HG03045 (cell line): ENCODE measurements around the gene SUGP2.
"Not testable (repeated sequence)": the region's sequence is repeated elsewhere in the genome, so short reads cannot be mapped to it uniquely, and the experiment has no call there.

Experiments used
- ATAC-seq: cut with Tn5 transposase; IDR thresholded peaks from one replicate; pipeline ENCODE4 v1.9.1; 2021; ENCODE audit warnings: mild to moderate bottlenecking, moderate library complexity; ENCODE audit not compliant: unreplicated experiment

Gene SUGP2

DNA sequence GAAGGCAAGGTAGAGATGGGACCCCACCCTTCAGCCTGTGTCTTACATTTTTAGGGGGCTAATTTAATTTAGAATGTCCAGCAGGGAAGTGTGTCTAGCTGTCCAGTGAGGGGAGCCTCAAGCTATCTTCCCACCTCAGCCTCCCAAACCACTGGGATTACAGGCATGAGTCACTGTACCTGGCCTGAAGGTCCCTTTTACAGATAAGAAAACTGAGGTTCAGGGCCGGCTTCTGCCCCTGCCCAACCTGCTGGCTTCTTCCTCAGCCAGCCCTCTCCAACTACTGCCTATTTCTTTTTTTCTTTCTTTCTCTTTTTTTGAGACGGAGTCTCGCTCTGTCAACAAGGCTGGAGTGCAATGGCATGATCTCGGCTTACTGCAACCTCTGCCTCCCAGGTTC lies 72.9 kb downstream of the SUGP2 start:
- ATAC-seq = no peak

DNA sequence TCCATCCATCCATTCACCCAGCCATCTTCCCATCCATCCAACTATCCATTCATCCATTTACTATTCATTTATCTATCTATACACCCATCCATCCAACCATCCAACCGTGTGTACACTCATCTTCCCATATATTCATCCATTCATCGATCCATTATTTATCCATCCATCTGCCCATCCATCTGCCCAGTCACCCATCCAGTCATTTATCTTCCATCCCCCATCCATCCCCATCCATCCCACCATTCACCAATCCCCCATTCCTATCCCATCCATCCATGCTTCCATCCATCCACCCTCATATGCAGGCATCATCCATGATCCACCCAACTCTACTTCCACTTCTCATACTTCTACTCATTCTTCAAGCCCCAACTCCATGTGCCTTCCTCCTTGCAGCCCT lies 78.3 kb downstream of the SUGP2 start:
- ATAC-seq = no peak

DNA sequence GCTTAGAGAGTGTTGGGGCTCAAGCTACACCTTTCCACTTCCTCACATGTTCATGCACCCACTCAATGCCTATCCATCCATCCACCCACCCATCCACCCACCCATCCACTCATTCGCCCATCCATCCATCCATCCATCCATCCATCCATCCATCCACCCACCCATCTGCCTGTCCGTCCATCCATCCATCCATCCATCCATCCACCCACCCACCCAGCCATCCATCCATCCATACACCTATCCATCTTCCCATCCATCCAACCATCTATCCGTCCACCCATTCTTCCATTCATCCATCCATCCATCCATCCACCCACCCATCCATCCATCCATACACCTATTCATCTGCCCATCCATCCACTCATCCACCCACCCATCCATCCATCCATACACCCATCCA lies 79.2 kb downstream of the SUGP2 start:
- ATAC-seq = no peak

DNA sequence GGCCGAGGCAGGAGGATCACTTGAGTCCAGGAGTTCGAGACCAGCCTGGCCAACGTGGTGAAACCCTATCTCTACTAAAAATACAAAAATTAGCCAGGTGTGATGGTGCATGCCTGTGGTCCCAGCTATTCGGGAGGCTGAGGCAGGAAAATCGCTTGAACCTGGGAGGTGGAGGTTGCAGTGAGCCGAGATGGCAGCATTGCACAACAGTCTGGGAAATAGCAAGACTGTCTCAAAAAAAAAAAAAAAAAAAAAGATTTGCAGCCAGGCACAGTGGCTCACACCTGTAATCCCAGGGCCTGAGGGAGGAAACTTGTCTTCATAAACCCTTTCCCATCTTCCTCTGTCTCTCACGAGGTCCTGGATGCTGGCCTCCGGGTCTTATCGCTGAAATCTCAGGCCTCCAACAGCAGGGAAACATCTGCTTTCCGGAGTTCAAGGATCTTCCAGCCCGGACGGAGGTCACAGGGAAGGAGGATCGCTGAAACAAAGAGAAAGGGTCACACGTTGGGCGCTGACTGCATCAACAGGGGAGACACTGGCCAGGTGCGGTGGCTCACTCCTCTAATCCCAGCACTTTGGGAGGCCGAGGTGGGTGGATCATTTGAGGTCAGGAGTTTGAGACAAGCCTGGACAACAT lies 80.8 kb downstream of the SUGP2 start:
- not testable (repeated sequence) for ATAC-seq

DNA sequence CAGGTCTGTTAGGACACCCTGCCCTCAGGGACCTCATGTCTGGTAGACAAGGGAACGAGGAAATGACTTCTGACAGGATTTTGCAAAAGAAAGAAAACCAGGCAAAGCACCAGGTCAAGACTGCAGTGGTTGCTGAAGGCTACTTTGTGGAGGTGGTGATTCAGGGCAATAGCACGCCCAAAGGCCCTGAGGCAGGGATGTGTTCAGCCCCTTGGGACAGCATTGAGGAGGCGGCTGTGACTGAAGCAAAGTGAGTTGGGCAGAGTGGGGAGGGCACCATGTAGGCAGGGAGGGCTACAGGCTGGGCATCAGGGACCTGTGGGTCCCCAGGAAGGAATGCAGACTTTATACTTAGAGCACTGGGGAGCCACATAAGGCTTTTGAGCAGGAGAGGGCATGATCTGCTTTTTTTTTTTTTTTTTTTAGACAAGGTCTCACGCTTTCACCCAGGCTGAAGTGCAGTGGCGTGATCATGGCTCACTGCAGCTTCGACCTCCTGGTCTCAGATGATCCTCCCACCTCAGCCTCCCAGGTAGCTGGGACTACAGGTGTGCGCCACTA lies 81.5 kb downstream of the SUGP2 start:
- no peak for ATAC-seq

DNA sequence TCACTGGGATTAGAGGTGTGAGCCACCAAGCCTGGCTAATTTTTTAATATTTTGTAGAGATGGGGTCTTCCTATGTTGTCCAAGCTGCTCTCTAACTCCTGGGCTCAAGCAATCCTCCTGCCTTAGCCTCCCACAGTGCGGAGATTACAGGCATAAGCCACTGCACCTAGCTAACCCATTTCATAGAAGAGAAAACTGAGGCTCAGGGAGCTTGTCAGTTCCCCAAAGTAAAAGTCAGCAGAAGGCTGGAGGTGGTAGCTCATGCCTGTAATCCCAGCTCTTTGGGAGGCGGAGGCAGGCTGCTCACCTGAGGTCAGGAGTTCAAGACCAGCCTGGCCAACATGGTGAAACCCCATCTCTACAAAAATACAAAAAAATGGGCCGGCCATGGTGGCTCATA lies 83.5 kb downstream of the SUGP2 start:
- no peak for ATAC-seq

DNA sequence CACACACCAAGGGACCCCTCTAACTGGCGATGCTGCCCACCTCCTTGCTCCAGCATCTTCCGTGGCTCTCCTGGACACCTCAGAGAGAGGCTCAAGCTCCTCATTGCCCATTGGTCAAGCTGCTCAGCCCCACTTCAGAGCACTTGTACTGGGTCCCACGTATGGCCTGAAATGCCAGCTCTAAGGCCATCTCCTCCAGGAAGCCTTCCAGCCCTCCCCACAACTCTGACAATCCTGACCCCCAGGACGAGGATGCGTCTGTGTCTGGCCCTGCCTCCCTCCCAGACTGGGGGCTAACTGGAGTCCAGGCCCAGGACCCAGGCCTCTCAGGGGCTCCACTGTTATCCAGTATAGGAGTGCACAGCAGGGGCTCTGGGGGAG lies 84.4 kb downstream of the SUGP2 start:
- ATAC-seq = no peak

DNA sequence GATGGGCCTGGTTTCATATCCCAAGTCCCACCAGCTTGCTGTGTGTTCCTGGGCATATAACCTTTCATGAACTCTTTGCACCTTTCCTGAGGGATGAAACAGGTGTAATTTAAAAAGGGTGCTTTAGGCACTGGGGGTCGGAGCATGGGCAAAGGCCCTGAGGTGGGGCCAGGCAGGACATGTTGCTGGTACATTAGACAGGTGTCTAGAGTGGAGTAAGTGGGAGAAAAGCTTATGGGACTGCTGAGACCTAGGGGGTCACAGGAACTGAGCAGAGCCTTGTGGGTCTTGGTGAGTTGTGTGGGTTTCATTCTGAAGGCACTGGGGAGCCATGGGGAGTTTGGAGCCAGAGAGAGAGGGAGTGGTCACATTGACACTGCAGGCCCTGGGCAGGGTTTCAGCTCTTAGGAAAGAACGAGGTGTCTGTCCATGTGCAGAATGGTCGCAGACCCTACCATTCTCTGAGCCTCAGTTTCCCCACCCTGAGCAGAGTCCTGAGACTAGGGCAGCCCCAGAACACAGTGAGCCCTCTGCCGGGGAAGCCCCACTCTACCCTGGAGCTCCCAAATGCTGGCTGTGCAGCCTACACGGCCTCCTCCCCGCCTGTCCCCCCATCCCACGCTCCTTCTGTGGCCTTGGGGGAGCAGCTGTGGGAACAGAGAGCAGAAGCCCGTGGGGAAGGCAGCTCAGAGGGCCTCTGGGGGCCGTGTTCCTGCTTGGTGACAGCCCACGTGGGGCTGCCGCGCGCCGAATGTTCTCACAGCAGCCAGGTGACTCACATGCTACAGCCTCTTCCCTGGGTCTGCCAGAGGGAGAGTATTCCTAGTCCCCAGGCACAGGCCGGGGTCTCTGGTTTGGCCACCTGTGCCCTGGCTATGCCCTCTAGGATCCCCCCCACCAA lies 85.0 kb downstream of the SUGP2 start:
- no peak for ATAC-seq

DNA sequence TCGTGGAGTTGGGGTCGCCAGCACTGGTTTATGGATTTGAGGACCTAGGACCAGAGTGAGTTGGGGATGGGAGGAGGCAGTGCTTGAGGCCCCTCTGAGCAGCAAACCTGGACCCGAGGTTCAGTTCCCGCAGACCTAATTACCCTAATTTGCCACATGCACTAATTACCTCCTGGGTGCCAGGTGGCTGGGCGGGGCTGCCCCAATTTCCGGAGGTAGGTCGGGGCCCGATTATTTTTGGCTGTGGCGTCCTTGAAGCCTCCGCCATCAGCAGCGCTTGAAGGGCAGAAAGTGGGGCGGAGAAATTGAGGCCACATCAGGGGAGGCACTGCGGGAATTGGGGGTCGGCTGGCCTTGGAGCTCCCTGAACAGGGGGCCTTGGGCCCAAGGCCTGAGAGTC lies 86.4 kb downstream of the SUGP2 start:
- ATAC-seq = no peak

DNA sequence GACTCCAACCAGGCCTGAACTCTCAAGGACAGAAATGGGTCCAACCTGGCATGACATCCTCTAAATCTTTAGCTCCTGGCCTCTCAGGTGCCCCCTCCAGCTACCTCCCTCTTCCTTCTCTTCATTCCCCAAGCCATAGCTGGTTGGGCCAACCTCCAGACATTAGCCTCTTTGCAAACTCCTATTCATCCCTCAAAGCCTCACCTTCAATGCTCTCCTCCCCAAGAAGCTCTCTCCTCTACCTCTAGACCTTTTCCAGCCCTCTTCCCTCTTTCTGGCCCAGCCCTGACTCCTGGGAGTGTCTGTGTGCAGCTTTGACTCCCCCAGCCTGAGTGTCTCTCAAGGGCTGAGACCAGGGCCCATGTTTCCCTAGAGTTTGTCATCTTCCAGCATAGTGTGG lies 87.0 kb downstream of the SUGP2 start:
- no peak for ATAC-seq

DNA sequence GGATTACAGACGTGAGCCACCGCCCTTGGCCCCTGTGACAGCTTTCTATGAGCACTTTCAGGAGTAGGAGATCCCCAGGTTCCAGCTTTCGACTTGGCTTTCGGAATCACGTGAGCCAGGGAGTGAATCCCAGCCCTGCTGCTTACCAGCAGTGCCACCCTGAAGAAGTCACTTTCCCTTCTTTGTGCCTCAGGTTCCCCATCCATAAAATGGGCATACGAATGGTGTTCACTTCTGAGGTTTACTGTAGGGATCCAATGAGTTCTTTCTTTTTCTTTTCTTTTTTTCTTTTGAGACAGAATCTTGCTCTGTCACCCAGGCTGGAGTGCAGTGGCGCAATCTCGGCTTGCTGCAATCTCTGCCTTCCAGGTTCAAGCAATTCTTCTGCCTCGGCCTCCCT lies 88.0 kb downstream of the SUGP2 start:
- no peak for ATAC-seq

DNA sequence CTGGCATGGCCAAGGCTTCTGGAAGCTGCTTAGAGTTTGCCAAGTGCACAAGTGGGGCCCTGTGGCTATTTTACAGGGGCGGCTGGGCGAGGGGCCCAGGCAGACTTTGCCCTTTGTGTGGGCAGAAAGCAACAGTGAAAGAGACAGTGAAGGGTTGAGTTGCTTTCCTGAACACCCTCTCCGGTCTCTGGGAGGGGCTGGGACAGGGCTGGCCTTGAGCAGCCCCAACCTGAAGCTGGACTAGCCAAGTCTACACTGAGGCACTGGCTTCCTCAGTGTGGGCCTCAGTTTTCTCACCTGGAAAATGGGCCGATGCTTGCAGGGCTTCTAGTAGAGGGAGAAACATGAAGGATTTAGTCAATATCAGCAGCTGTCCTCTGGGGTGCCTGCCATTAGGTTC lies 89.9 kb downstream of the SUGP2 start:
- ATAC-seq = no peak

DNA sequence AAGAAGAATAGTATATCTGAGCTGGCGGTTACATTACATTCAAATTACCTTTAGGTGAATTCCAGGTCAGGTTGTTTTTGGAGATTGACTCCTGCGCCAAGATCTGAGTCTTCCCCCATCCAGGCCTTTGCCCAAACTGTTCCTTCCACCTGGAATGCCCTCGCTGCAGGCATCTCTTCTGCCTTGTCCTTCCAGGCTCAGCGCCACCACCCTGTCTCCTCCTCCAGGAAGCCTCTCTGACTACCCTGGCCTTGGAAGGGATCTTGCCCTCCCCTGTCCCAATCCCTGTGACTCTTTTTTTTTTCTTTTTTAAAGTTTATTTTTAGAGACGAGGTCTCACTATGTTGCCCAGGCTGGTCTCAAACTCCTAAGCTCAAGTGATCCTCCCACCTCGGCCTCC lies 90.6 kb downstream of the SUGP2 start:
- ATAC-seq = no peak

DNA sequence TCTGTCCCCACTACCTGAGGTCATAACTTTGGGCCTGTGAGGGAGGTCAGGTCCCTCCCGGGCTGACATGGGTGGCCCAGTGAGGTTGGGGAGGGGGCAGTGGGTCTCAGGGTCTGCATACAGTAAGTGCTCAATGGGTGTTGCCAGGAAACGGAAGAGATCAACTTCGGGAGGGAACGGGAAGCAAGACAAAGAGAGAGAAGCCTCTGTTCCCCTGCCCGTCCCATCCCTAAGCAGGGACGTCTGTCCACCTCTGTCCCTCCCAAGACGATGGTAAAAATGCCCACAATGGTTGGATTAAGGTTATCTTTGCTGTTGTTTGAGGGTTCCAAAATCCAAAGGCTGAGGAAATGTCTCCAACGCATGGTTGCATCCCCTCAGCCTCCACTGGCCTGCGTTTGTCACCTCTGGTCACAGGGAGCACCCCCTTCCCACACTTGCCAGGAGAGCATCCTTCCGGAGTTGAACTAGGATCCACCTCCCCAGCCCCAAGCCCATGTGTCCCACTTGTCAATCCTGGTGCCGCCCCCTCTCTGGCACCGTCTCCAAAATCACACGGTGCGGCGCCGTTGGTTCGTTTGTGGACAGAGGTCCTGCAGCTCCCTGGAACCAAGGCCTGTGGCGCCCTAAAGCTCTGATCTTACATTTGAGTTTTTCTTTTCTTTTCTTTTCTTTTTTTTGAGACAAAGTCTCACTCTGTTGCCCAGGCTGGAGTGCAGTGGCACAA lies 91.5 kb downstream of the SUGP2 start:
- ATAC-seq = no peak
